Endothelial cell of umbilical vein (primary cell): ENCODE data around the gene ZNF407. TPM values are rescaled to one million over a fixed set of nuclear protein-coding genes. Genes with fewer than 3 reads are reported as not detected.

Experiments
- BruUV-seq: library from RNA; stranded (reverse); fragments of 400-500 nt; replicated peaks from 2 replicates; lab custom pipeline; 2021; lab: Mats Ljungman, UMichigan
- CTCF ChIA-PET: fragments of 300-600, 350-600 bp; sonication (Branson Sonifier 250); formaldehyde crosslinking; loops from one replicate; lab custom pipeline; 2021; ENCODE audit warnings: antibody characterized with exemption, inconsistent platforms; lab: Charles Lee
- POLR2A ChIA-PET: fragments of 300-600, 350-600 bp; sonication (Branson Sonifier 250); formaldehyde crosslinking; loops from one replicate; lab custom pipeline; 2021; ENCODE audit warnings: antibody characterized with exemption, inconsistent platforms; lab: Charles Lee
- DNase-seq: peaks from one replicate; pipeline ENCODE4 v3.0.0-alpha.2; 2011; ENCODE audit warnings: low read depth, low spot score
- FAIRE-seq: peaks from 2 replicates; lab custom pipeline; 2011; peaks lifted over from hg19 to GRCh38; lab: Jason Lieb, UNC
- H2AFZ ChIP-seq: 2 replicates; pipeline ENCODE4 v1.6.0; 2012; ENCODE audit warnings: low read depth, low read length, control low read depth, inconsistent platforms
- H3K27ac ChIP-seq: 2 replicates; pipeline ENCODE4 v1.5.1; 2011; ENCODE audit warnings: low read depth, mild to moderate bottlenecking, control low read depth, low read length, moderate library complexity; ENCODE audit not compliant: insufficient read depth
- H3K27me3 ChIP-seq, 2 experiments: 2 replicates each; pipeline versions ENCODE4 v1.6.0 to v1.6.1; 2011; ENCODE audit warnings: low read length in 2 of 2, mixed read lengths in 1 of 2; ENCODE audit not compliant: control insufficient read depth in 2 of 2, insufficient read depth in 2 of 2
- H3K36me3 ChIP-seq, 2 experiments: 2 replicates in 1 of 2; 3 replicates in 1 of 2; pipeline ENCODE4 v1.5.1; 2011; ENCODE audit warnings: low read length in 2 of 2, mild to moderate bottlenecking in 1 of 2, moderate library complexity in 1 of 2; ENCODE audit not compliant: control insufficient read depth in 2 of 2, insufficient read depth in 2 of 2; ENCODE audit errors: extremely low read depth in 1 of 2
- H3K4me1 ChIP-seq: 3 replicates; pipeline ENCODE4 v1.5.1; 2011; ENCODE audit warnings: mild to moderate bottlenecking, low read length; ENCODE audit not compliant: control insufficient read depth, insufficient read depth; ENCODE audit errors: extremely low read depth
- H3K4me2 ChIP-seq: 2 replicates; pipeline ENCODE4 v1.6.1; 2011; ENCODE audit warnings: low read length, control low read depth, mixed read lengths; ENCODE audit not compliant: insufficient read depth
- H3K4me3 ChIP-seq, 3 experiments: fragments of 200-600 bp in 1 of 3; sonication (generic), shearing (Covaris generic) in 1 of 3; replicated peaks in 1 of 3; 2 replicates each; pipeline ENCODE4 v1.5.1; 2011 to 2016; ENCODE audit warnings: control low read depth in 3 of 3, low read length in 3 of 3, mild to moderate bottlenecking in 2 of 3, inconsistent platforms in 1 of 3, low read depth in 1 of 3, moderate library complexity in 1 of 3; ENCODE audit not compliant: insufficient read depth in 1 of 3
- H3K79me2 ChIP-seq: 2 replicates; pipeline ENCODE4 v1.6.0; 2012; ENCODE audit warnings: low read length, inconsistent platforms; ENCODE audit not compliant: control insufficient read depth, insufficient read depth
- H3K9ac ChIP-seq: replicated peaks from 2 replicates; pipeline ENCODE3; 2011; ENCODE audit warnings: low read length, control low read depth; ENCODE audit not compliant: insufficient read depth; ENCODE audit errors: extremely low read depth
- H3K9me1 ChIP-seq: replicated peaks from 3 replicates; pipeline ENCODE4 v1.6.0; 2011; ENCODE audit warnings: mild to moderate bottlenecking, low read length; ENCODE audit not compliant: control insufficient read depth, insufficient read depth; ENCODE audit errors: extremely low read depth
- H3K9me3 ChIP-seq: replicated peaks from 2 replicates; pipeline ENCODE4 v1.5.1; 2012; ENCODE audit warnings: low read length, inconsistent platforms; ENCODE audit not compliant: control insufficient read depth, insufficient read depth
- H4K20me1 ChIP-seq: replicated peaks from 2 replicates; pipeline ENCODE3; 2011; ENCODE audit warnings: mild to moderate bottlenecking, low read length; ENCODE audit not compliant: control insufficient read depth, insufficient read depth; ENCODE audit errors: extremely low read depth
- EZH2 ChIP-seq: IDR thresholded peaks from 2 replicates; pipeline ENCODE4 v1.6.1; 2012; ENCODE audit warnings: borderline replicate concordance, low read depth, mild to moderate bottlenecking, moderate library complexity, low read length, inconsistent platforms; ENCODE audit not compliant: severe bottlenecking
- FOS ChIP-seq: IDR thresholded peaks from 2 replicates; pipeline ENCODE4 v1.6.1; 2011; ENCODE audit warnings: mild to moderate bottlenecking, low read length, moderate library complexity, borderline replicate concordance; ENCODE audit not compliant: insufficient read depth
- GATA2 ChIP-seq: IDR thresholded peaks from 2 replicates; pipeline ENCODE4 v1.7.0; 2011; ENCODE audit warnings: low read depth, mild to moderate bottlenecking, moderate library complexity, mixed read lengths, low read length; ENCODE audit not compliant: insufficient read length, insufficient read depth
- JUN ChIP-seq: IDR thresholded peaks from 2 replicates; pipeline ENCODE4 v1.6.1; 2011; ENCODE audit warnings: borderline replicate concordance, low read depth; ENCODE audit not compliant: insufficient read length, insufficient read depth
- MYC ChIP-seq: IDR thresholded peaks from one replicate; pipeline ENCODE4 v1.6.1; 2011; ENCODE audit warnings: mild to moderate bottlenecking, low read depth, low read length
- POLR2A ChIP-seq: IDR thresholded peaks from 2 replicates; pipeline ENCODE4 v1.6.1; 2012; ENCODE audit warnings: low read depth, mild to moderate bottlenecking, control low read depth, low read length
- POLR2AphosphoS5 ChIP-seq: IDR thresholded peaks from 2 replicates; pipeline ENCODE4 v1.6.1; 2012; ENCODE audit warnings: low read depth, mild to moderate bottlenecking, control low read depth, low read length, moderate library complexity; ENCODE audit not compliant: insufficient read depth
- dilution Hi-C: fragments of 300-500 bp; cut with MboI; formaldehyde crosslinking; loops from one replicate; pipeline ENCODE4 v1.15.0; 2019; ENCODE audit warnings: low sequenced_read_pairs; ENCODE audit not compliant: extremely low pct_ligation_motif_present
- intact Hi-C: fragments of 100-400 bp; cut with micrococcal nuclease; formaldehyde crosslinking; loops from one replicate; pipeline ENCODE4 v1.10.0; 2022
- polyA plus RNA-seq, 4 experiments: library from polyadenylated mRNA; depleted of rRNA in 3 of 4; stranded (reverse) in 3 of 4; unstranded in 1 of 4; fragments of >200 nt; gene quantifications; 2 replicates each; pipeline versions ENCODE4 v1.2.1 to v1.2.3, GENCODE V29; 2011 to 2012; ENCODE audit warnings: missing spikeins in 1 of 4
- total RNA-seq: library from RNA; stranded (reverse); gene quantifications from 2 replicates; pipeline ENCODE4 v1.2.3, GENCODE V29; 2021
- TF ChIP-seq, protein P1 (sequence below): IDR thresholded peaks from 2 replicates; pipeline ENCODE4 v1.6.1; 2011; ENCODE audit not compliant: insufficient read depth, insufficient read length
- TF ChIP-seq, protein P2 (sequence below), 2 donors: IDR thresholded peaks; 1 replicate in 1 of 2; 2 replicates in 1 of 2; pipeline ENCODE4 v1.5.1; 2011; ENCODE audit warnings: low read length in 2 of 2, mild to moderate bottlenecking in 2 of 2, moderate library complexity in 2 of 2, control low read depth in 1 of 2, inconsistent platforms in 1 of 2, low read depth in 1 of 2; ENCODE audit not compliant: insufficient read depth in 1 of 2; ENCODE audit errors: extremely low read depth in 1 of 2

The ZNF407 gene
- total and polyA plus RNA-seq, 2 donors (not counting 3 experiments of a cell fraction or from before 2014, with no cell fraction given) = 3.8 to 20.1 TPM

- dilution Hi-C loops (no loop called here), intact Hi-C loops (no loop called here)
- no peak for DNase-seq
- no TSS peak for BruUV-seq
- Histone ChIP-seq H2AFZ (no peak overlapping the region), H3K9ac (no peak overlapping the region), H3K27me3 (no peaks in the 10 kb centered on the region), H3K9me1 (no peaks in the 10 kb centered on the region), H3K36me3 (no peaks in the 10 kb centered on the region), H3K4me3 (no peak overlapping the region), H3K4me1 (peaks cover 20% of the 10 kb centered on the region), H4K20me1 (no peaks in the 10 kb centered on the region), H3K4me2 (no peak overlapping the region), H3K27ac (no peak overlapping the region), H3K79me2 (no peaks in the 10 kb centered on the region), H3K9me3 (no peaks in the 10 kb centered on the region)
- ChIA-PET CTCF (interaction anchor here (0.9 to 1.2 kb wide), 2 partner anchors 16 to 202 kb away, joined by 3 to 6 read pairs; no protein-coding TSS in a partner anchor), POLR2A (no interaction called here)
- no peak for FAIRE-seq
- TF ChIP-seq POLR2AphosphoS5 = no peak
- TF ChIP-seq, protein P1, sequence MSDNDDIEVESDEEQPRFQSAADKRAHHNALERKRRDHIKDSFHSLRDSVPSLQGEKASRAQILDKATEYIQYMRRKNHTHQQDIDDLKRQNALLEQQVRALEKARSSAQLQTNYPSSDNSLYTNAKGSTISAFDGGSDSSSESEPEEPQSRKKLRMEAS = no peak
- no peak for TF ChIP-seq JUN
- no peak for TF ChIP-seq MYC
- TF ChIP-seq GATA2 = no peak
- TF ChIP-seq, protein P2, sequence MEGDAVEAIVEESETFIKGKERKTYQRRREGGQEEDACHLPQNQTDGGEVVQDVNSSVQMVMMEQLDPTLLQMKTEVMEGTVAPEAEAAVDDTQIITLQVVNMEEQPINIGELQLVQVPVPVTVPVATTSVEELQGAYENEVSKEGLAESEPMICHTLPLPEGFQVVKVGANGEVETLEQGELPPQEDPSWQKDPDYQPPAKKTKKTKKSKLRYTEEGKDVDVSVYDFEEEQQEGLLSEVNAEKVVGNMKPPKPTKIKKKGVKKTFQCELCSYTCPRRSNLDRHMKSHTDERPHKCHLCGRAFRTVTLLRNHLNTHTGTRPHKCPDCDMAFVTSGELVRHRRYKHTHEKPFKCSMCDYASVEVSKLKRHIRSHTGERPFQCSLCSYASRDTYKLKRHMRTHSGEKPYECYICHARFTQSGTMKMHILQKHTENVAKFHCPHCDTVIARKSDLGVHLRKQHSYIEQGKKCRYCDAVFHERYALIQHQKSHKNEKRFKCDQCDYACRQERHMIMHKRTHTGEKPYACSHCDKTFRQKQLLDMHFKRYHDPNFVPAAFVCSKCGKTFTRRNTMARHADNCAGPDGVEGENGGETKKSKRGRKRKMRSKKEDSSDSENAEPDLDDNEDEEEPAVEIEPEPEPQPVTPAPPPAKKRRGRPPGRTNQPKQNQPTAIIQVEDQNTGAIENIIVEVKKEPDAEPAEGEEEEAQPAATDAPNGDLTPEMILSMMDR (IDR thresholded peaks at IDR 0.05; ENCODE audit: extremely low read depth in 1 of 2, insufficient read depth in 1 of 2, low read depth in 1 of 2, low read length in 2 of 2) = no peak
- no peak for TF ChIP-seq EZH2
- no peak for TF ChIP-seq FOS
- no peak for TF ChIP-seq POLR2A
These were observed 350.2 kb downstream of the ZNF407 start for GRCh38 chr18:74947875-74948274.
